Fibroblast of lung (primary cell): ENCODE results near the gene MYBPC2.

Experiments
- EZH2 ChIP-seq: IDR thresholded peaks from 2 replicates; pipeline ENCODE4 v1.5.1; 2012; ENCODE audit warnings: low read length, control low read depth, mild to moderate bottlenecking; ENCODE audit errors: missing control alignments
- TF ChIP-seq, protein P1 (sequence below), 2 donors: IDR thresholded peaks in 1 of 2; conservative IDR thresholded peaks in 1 of 2; 1 replicate in 1 of 2; 2 replicates in 1 of 2; pipeline ENCODE4 v1.5.1; 2011 to 2012; ENCODE audit warnings: low read length in 2 of 2, control low read depth in 1 of 2, inconsistent platforms in 1 of 2, low read depth in 1 of 2, mild to moderate bottlenecking in 1 of 2

DNA sequence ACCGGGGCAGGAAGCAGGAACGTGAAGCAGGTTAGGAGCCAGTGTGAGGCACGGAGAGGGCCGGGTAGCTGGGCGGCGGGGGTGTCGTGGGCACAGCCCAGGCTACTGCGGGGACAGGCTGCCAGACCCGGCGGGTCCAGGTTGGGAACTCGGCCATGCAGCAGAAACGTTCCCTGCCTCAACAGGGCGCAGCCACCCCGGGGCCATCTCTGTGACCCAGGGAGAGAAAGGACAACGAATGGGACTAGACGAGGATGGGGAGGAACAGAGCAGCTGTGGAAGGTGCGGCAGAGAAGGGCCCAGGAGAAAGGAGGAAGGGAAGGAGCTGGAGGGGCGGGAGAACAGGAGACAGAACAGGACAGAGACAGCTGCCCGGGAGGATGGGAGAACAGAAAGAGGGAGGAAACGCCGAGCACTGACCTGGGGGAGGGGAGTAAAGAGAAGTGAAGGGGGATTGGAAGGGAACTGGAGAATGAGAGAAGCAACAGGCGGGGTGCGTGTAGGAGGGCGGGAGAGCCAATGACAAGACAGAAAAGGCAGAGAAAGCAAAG, 56.8 kb downstream of the MYBPC2 start:
- no peak for TF ChIP-seq EZH2
- TF ChIP-seq, protein P1, sequence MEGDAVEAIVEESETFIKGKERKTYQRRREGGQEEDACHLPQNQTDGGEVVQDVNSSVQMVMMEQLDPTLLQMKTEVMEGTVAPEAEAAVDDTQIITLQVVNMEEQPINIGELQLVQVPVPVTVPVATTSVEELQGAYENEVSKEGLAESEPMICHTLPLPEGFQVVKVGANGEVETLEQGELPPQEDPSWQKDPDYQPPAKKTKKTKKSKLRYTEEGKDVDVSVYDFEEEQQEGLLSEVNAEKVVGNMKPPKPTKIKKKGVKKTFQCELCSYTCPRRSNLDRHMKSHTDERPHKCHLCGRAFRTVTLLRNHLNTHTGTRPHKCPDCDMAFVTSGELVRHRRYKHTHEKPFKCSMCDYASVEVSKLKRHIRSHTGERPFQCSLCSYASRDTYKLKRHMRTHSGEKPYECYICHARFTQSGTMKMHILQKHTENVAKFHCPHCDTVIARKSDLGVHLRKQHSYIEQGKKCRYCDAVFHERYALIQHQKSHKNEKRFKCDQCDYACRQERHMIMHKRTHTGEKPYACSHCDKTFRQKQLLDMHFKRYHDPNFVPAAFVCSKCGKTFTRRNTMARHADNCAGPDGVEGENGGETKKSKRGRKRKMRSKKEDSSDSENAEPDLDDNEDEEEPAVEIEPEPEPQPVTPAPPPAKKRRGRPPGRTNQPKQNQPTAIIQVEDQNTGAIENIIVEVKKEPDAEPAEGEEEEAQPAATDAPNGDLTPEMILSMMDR (conservative IDR thresholded peaks at IDR 0.05 in 1 of 2, IDR thresholded peaks at IDR 0.05 in 1 of 2; ENCODE audit: low read depth in 1 of 2, low read length in 2 of 2), result no peak
